GM21529 (cell line): ENCODE data around the gene SCGB1D2.

Experiments used
- ATAC-seq: cut with Tn5 transposase; IDR thresholded peaks from one replicate; pipeline ENCODE4 v1.9.1; 2021; ENCODE audit not compliant: unreplicated experiment

SCGB1D2 gene

GRCh38 chr11:62256281-62256680 lies 14.2 kb downstream of the SCGB1D2 start:
- no peak for ATAC-seq

GRCh38 chr11:62260261-62260953 lies 18.4 kb downstream of the SCGB1D2 start:
- no peak for ATAC-seq

DNA sequence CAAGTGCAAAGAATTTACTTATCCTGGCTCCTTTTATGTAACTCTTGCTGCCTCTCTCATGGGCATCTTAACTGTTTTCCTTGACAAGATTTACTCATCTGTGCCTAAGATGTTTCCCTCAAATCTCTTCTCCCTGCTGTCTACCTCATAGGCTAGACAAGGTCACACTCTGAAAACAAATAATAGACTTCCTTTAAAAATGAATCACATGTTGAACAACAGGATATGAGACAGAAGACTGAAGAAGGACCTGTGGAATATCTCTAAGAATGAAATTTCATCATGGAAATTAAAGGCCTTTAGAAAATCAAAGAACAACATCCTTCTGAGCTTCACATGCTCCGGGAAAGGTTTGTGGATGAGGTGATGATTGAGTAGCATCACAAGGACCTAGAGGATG lies 22.0 kb downstream of the SCGB1D2 start:
- no peak for ATAC-seq

DNA sequence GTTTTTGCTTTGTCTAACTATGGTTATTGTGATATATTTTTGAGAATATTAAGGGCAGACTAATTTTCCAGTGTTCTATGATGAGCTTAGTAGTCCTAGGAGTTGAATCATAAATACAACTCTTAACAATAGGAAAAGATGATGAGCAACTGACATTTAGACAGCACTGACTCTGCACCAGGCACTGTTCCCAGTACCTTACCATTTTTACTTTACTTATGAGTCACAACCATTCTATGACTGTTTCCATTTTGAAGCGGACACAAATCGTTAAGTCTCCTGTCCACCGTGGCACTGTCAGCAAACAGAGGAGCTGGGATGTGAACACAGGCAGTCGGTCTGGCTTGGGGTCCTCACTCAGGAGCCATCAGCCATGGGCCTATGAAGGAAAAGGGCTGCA lies 24.5 kb downstream of the SCGB1D2 start:
- ATAC-seq: no peak

DNA sequence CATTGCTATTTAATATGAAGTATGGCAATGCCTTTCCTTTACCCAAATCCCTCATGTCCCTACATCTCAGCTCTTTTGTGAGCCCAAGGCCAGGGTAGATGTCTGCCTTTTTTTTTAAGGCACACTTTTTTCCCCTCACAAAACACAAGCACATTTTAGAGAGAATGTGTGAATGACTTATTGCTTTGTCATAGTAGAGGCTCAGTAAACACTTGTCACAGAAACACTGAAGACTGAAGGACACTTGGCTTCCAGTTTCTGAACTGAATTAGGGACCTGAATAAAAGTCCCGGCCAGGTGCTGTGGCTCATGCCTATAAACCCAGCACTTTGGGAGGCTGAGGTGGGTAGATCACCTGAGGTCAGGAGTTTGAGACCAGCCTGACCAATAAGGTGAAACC lies 25.0 kb downstream of the SCGB1D2 start:
- no peak for ATAC-seq

- ATAC-seq: no peak
These were observed 25.5 kb downstream of the SCGB1D2 start for GRCh38 chr11:62267576-62267975.

- no peak for ATAC-seq
These were observed 27.7 kb downstream of the SCGB1D2 start, which contains the start of gene SCGB2A2 for GRCh38 chr11:62269654-62270278. Gene SCGB2A2 (plus strand): TSS chr11:62270158. CDS start chr11:62270217, 59 bp downstream.

GRCh38 chr11:62273284-62273683 lies 31.2 kb downstream of the SCGB1D2 start:
- no peak for ATAC-seq

DNA sequence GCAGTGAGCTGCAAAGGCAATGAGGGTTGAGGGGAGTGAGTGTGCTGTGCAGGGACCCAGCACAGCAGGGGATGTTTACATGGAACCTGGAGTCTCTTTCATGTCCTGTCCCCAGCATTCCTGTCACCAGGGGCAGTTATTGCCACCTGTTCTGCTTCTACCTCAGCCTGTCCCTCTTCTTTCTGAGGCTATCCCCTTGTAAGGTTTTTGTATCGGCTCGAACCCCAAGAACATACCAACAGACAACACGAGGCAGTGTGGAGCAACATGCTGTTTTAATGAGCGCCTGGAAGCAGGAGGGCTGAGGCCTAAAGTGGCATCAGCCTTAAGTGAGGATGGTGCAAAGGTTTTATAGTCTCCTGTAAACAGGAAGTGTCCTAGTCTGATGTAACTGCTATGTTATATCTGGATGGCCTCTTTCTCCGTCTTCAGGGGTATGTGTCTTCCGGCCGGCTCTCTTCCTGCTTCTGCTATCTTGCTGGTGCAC lies 31.8 kb downstream of the SCGB1D2 start:
- no peak for ATAC-seq

DNA sequence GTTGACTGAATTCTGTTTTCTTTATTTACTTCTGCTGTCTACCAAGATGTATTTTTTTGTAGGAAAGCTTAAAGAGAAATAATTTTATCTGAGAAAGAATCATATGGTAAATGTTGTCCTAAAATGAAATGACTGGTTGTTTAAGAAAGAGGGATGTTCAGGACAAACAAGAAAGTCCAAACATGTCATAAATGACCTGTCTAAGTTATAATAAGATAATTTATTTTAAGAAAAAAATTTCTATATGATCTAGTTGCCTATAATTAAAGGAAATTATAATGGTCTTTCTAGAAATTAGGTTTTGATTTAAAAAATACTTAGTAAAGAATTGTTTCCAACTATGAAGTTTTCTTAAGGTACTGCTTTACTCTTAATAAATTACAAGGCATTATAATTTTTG lies 38.4 kb downstream of the SCGB1D2 start:
- ATAC-seq: no peak
